HEK293T (cell line): ENCODE measurements around the gene NBL1.

Source experiments
- CTCF ChIA-PET: fragments of 350-600 bp; formaldehyde crosslinking; extraction: SDS; loops from one replicate; lab custom pipeline; 2021; ENCODE audit warnings: antibody characterized with exemption, inconsistent platforms; lab: Yijun Ruan, JAX
- POLR2A ChIA-PET: fragments of 350-600 bp; formaldehyde crosslinking; extraction: SDS; loops from one replicate; lab custom pipeline; 2020; ENCODE audit warnings: antibody characterized with exemption, inconsistent platforms; lab: Yijun Ruan, JAX
- DNase-seq: peaks from one replicate; pipeline ENCODE4 v3.0.0; 2012; ENCODE audit warnings: mixed read lengths; ENCODE audit errors: extremely low spot score
- ARNT ChIP-seq: fragments of 450-650 bp; IDR thresholded peaks from 2 replicates; pipeline ENCODE4 v1.6.1; 2017; ENCODE audit warnings: mild to moderate bottlenecking
- BHLHE40 ChIP-seq: fragments of 450-650 bp; IDR thresholded peaks from 2 replicates; pipeline ENCODE4 v1.6.1; 2016; ENCODE audit warnings: mild to moderate bottlenecking, moderate library complexity, borderline replicate concordance
- CTBP1 ChIP-seq: fragments of 450-650 bp; IDR thresholded peaks from 2 replicates; pipeline ENCODE4 v1.6.1; 2016; ENCODE audit warnings: borderline replicate concordance
- ELF4 ChIP-seq: fragments of 450-650 bp; IDR thresholded peaks from 2 replicates; pipeline ENCODE4 v1.6.1; 2017; ENCODE audit warnings: antibody characterized with exemption
- FOXA1 ChIP-seq: fragments of 450-650 bp; IDR thresholded peaks from 2 replicates; pipeline ENCODE4 v1.6.1; 2016; ENCODE audit warnings: mild to moderate bottlenecking
- FOXK2 ChIP-seq: fragments of 450-650 bp; IDR thresholded peaks from 2 replicates; pipeline ENCODE4 v1.6.1; 2016; ENCODE audit warnings: mild to moderate bottlenecking
- FOXM1 ChIP-seq: fragments of 450-650 bp; IDR thresholded peaks from 2 replicates; pipeline ENCODE4 v1.6.1; 2017; ENCODE audit warnings: mild to moderate bottlenecking, borderline replicate concordance
- HDGF ChIP-seq: fragments of 450-650 bp; IDR thresholded peaks from 2 replicates; pipeline ENCODE4 v1.6.1; 2017; ENCODE audit warnings: antibody characterized with exemption, borderline replicate concordance
- L3MBTL2 ChIP-seq: fragments of 450-650 bp; conservative IDR thresholded peaks from 2 replicates; pipeline ENCODE4 v1.6.1; 2016; ENCODE audit warnings: mild to moderate bottlenecking
- LEF1 ChIP-seq: fragments of 450-650 bp; IDR thresholded peaks from 2 replicates; pipeline ENCODE4 v1.6.1; 2017; ENCODE audit warnings: mild to moderate bottlenecking, borderline replicate concordance
- NFRKB ChIP-seq: fragments of 450-650 bp; IDR thresholded peaks from 2 replicates; pipeline ENCODE4 v1.6.1; 2016; ENCODE audit warnings: mild to moderate bottlenecking, moderate library complexity
- PKNOX1 ChIP-seq: fragments of 450-650 bp; IDR thresholded peaks from 2 replicates; pipeline ENCODE4 v1.6.1; 2016
- SP1 ChIP-seq: fragments of 450-650 bp; IDR thresholded peaks from 2 replicates; pipeline ENCODE4 v1.6.1; 2017
- SUZ12 ChIP-seq: fragments of 450-650 bp; IDR thresholded peaks from 2 replicates; pipeline ENCODE4 v1.6.1; 2016; ENCODE audit warnings: mild to moderate bottlenecking
- TARDBP ChIP-seq: fragments of 450-650 bp; IDR thresholded peaks from 2 replicates; pipeline ENCODE4 v1.6.1; 2016
- ZNF384 ChIP-seq: fragments of 450-650 bp; IDR thresholded peaks from 2 replicates; pipeline ENCODE4 v1.6.1; 2016

NBL1 gene

GRCh38 chr1:19602486-19602885 is 41.6 kb upstream of the NBL1 start:
- TF ChIP-seq CTBP1 (no peak), SUZ12 (no peak), L3MBTL2 (no peak), SP1 (no peak), HDGF (no peak)
- POLR2A ChIA-PET = no interaction called here
- CTCF ChIA-PET = no interaction called here

GRCh38 chr1:19605967-19606366 is 38.1 kb upstream of the NBL1 start:
- no peak for DNase-seq
- no peak for TF ChIP-seq ELF4
- TF ChIP-seq ZNF384 = no peak
- TF ChIP-seq FOXK2 = no peak
- no peak for TF ChIP-seq NFRKB
- no peak for TF ChIP-seq CTBP1
- no peak for TF ChIP-seq SUZ12
- no peak for TF ChIP-seq L3MBTL2
- no peak for TF ChIP-seq HDGF
- no peak for TF ChIP-seq SP1
- no peak for TF ChIP-seq PKNOX1
- TF ChIP-seq TARDBP = no peak
- TF ChIP-seq FOXA1 = no peak
- TF ChIP-seq LEF1 = no peak
- no peak for TF ChIP-seq FOXM1
- no peak for TF ChIP-seq ARNT
- TF ChIP-seq BHLHE40 = no peak
- ChIA-PET POLR2A (interaction anchor here (0.6 kb wide), 1 partner anchor 394 kb away, joined by 3 read pairs; no protein-coding TSS in a partner anchor), CTCF (no interaction called here)

More at GRCh38 chr1:19602486-19602885, 41.6 kb upstream of the NBL1 start:
- DNase-seq = no peak

DNA sequence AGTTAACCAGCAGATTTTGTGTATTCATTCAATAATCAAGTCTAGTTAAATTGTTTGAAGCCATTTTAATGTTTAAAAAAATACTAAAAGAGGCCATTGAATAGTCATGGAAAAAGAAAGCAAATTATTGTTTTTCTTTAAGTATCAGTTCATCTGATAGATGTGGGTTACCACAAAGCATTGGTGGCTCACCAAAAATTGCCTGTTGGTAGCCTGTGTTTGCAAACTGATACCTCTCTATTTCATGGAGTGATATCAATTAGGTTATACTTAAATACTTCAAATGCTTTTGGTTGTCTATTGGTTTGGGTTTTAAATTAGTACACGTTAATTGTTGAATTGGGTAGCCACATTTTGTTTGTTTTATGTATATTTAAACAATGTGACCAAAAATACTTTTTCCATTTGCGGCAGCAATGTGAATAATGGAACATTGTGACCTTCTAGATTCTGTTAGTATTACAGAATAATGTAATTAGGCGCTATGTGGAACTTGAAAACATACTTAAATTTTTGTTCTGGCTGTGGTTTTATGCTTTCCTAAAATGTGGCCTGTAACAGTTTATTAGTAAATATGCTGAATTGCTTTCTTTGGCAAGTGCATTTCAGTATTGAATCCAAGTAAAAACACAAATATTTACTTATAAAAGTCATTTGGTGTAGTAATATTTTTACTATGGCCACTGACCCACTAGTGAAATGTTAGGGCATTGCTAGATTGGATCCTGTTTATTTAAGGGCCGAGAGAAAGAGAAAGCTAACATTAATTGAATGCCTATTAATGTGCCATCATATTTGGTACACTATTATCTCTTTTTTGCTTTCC is 37.1 kb upstream of the NBL1 start:
- CTCF ChIA-PET = no interaction called here
- DNase-seq = no peak
- POLR2A ChIA-PET = no interaction called here
- TF ChIP-seq CTBP1 = no peak
- no peak for TF ChIP-seq NFRKB
- TF ChIP-seq ARNT = no peak
- TF ChIP-seq BHLHE40 = no peak
- no peak for TF ChIP-seq FOXM1
- no peak for TF ChIP-seq SP1
- TF ChIP-seq ELF4 = no peak
- TF ChIP-seq TARDBP = no peak
- TF ChIP-seq SUZ12 = no peak
- TF ChIP-seq FOXK2 = no peak

DNA sequence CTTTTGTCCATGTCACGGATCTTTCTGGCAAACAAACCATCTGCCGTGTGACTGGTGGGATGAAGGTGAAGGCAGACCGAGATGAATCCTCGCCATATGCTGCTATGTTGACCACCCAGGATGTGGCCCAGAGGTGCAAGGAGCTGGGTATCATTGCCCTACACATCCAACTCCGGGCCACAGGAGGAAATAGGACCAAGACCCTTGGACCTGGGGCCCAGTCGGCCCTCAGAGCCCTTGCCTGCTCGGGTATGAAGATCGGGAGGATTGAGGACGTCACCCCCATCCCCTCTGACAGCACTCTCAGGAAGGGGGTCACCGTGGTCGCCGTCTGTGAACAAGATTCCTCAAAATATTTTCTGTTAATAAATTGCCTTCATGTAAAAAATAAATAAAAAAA is 35.9 kb upstream of the NBL1 start:
- ChIA-PET POLR2A (no interaction called here), CTCF (no interaction called here)

DNA sequence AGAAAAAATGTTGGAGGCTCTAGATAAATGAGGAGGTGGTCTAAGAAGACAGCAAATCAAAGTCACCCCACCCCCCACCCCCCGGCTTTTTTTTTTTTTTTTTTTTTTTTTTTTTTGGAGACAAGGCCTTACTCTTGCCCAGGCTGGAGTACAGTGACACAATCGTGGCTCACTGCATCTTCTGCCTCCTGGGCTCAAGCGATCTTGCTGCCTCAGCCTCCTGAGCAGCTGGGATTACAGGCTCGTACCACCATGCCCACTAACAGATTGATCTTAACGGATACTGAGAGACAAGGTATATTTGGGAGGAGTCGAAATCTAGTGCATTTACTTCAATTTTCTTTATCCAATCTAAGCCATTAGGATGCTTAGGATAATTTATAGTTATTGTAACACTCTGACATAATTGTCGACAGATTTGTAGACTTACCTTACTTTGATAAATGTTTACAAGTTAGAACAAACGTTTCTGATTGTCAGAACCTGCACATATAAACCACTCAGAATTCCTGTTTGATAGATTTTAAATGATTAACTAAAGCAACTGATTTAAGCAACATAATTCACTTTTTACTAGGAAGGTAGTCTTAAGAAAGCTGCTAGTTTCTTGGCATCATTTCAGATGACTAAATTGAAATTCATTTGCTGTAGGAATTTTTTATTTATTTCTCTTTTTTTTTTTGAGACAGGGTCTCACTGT is 33.7 kb upstream of the NBL1 start:
- ChIA-PET CTCF (no interaction called here), POLR2A (no interaction called here)
- TF ChIP-seq PKNOX1 (peak; percentile 56), L3MBTL2 (no peak)
- no peak for DNase-seq

More for the DNA sequence above, 35.9 kb upstream of the NBL1 start:
- no peak for TF ChIP-seq ARNT
- TF ChIP-seq ELF4 = no peak
- no peak for TF ChIP-seq BHLHE40
- no peak for TF ChIP-seq ZNF384
- TF ChIP-seq FOXA1 = no peak
- TF ChIP-seq FOXK2 = no peak
- TF ChIP-seq FOXM1 = no peak
- TF ChIP-seq CTBP1 = no peak
- no peak for TF ChIP-seq LEF1
- no peak for TF ChIP-seq HDGF
- DNase-seq = no peak

GRCh38 chr1:19612530-19612929 is 31.6 kb upstream of the NBL1 start:
- no peak for DNase-seq
- TF ChIP-seq HDGF = no peak
- TF ChIP-seq LEF1 = no peak
- no peak for TF ChIP-seq FOXK2
- TF ChIP-seq PKNOX1 = no peak
- no peak for TF ChIP-seq ARNT
- TF ChIP-seq NFRKB = no peak
- ChIA-PET CTCF (no interaction called here), POLR2A (interaction anchor here (0.5 kb wide), 1 partner anchor 880 kb away, joined by 3 read pairs; no protein-coding TSS in a partner anchor)

DNA sequence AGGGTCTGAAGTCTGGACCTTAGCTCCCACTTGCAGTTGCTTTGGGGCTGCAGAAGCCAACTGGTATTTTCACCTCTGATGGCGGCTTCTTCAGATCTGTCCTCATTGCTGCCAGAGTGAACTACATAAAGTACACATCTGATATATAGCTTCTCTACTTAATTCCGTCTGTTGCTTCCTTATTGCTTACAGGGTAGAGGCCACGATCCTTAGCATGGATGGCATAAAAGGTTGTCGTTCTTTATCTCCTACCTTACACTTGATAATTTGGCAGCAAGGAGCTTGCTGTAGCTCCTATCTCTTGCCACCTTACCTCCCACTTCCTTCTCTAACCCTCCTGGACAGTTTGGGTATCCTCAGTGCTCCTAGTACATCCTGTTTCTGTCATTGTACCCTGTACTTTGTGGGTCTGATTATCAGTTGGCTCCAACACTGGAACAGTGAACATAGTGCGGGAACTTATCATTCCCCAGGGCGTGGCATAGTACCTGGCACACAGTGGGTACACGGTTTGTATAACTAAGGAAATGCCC is 30.9 kb upstream of the NBL1 start:
- no peak for TF ChIP-seq ZNF384
- TF ChIP-seq CTBP1 = no peak
- no peak for TF ChIP-seq ARNT
- TF ChIP-seq L3MBTL2 = no peak
- TF ChIP-seq PKNOX1 = no peak
- no peak for TF ChIP-seq TARDBP
- no peak for TF ChIP-seq FOXK2
- no peak for TF ChIP-seq FOXA1
- no peak for TF ChIP-seq LEF1
- no peak for TF ChIP-seq FOXM1
- TF ChIP-seq SUZ12 = no peak
- no peak for TF ChIP-seq NFRKB
- no peak for TF ChIP-seq SP1
- TF ChIP-seq BHLHE40 = no peak
- TF ChIP-seq HDGF = no peak
- TF ChIP-seq ELF4 = no peak
- ChIA-PET POLR2A (interaction anchor here (0.5 kb wide), 1 partner anchor 880 kb away, joined by 3 read pairs; no protein-coding TSS in a partner anchor), CTCF (no interaction called here)
- DNase-seq = no peak
